C4-2B (cell line): ENCODE results near the gene ANO2.

Experiments used
- ZFX ChIP-seq: fragments of 450-650 bp; IDR thresholded peaks from 2 replicates; pipeline ENCODE4 v1.6.1; 2017
- TF ChIP-seq, protein P1 (sequence below): fragments of 450-650 bp; conservative IDR thresholded peaks from 2 replicates; pipeline ENCODE4 v1.5.1; 2017; ENCODE audit warnings: mild to moderate bottlenecking

DNA sequence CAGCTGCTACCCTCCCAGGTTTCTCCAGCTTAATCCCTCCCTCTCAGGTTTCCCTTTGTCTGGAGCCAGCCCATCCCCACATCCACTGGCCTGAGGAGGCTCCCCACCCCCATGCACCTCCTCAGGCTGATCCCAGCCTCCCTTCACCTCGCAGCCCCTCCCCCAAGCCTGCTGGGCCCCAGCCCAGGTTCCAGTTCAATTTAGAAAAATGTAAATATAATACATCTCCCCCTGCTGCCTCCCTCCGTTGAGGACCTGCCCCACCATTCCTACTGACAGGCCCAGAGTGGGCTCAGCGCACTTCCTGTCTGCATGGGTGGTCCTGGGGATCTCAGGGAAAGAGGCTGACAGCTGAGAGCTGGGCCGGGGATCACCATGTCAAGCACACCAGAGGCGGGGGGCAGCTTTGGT lies 357.3 kb downstream of the ANO2 start:
- TF ChIP-seq, protein P1, sequence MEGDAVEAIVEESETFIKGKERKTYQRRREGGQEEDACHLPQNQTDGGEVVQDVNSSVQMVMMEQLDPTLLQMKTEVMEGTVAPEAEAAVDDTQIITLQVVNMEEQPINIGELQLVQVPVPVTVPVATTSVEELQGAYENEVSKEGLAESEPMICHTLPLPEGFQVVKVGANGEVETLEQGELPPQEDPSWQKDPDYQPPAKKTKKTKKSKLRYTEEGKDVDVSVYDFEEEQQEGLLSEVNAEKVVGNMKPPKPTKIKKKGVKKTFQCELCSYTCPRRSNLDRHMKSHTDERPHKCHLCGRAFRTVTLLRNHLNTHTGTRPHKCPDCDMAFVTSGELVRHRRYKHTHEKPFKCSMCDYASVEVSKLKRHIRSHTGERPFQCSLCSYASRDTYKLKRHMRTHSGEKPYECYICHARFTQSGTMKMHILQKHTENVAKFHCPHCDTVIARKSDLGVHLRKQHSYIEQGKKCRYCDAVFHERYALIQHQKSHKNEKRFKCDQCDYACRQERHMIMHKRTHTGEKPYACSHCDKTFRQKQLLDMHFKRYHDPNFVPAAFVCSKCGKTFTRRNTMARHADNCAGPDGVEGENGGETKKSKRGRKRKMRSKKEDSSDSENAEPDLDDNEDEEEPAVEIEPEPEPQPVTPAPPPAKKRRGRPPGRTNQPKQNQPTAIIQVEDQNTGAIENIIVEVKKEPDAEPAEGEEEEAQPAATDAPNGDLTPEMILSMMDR = no peak
- no peak for TF ChIP-seq ZFX
